Measurements from ENCODE around the gene NR5A1. TPM values are rescaled to one million over a fixed set of nuclear protein-coding genes. Genes with fewer than 3 reads are reported as not detected.

The NR5A1 gene
- total RNA-seq, 4 donors from 2014 or later = not detected

- no peak for TF ChIP-seq CTCF (IDR thresholded peaks at IDR 0.05; ENCODE audit: low read depth)
Observed at GRCh38 chr9:124469011-124469832, 38.0 kb downstream of the NR5A1 start.

GRCh38 chr9:124468061-124468740 is 39.0 kb downstream of the NR5A1 start:
- TF ChIP-seq CTCF (IDR thresholded peaks at IDR 0.05; ENCODE audit: low read depth) = no peak

GRCh38 chr9:124467410-124468060 is 39.7 kb downstream of the NR5A1 start:
- no peak for TF ChIP-seq CTCF (IDR thresholded peaks at IDR 0.05; ENCODE audit: low read depth)

GRCh38 chr9:124465736-124466135 is 41.5 kb downstream of the NR5A1 start:
- no peak for TF ChIP-seq CTCF (IDR thresholded peaks at IDR 0.05; ENCODE audit: low read depth)

- TF ChIP-seq CTCF (IDR thresholded peaks at IDR 0.05; ENCODE audit: low read depth) = no peak
Observed at GRCh38 chr9:124462739-124463138, 44.5 kb downstream of the NR5A1 start.

GRCh38 chr9:124458441-124458840 is 48.8 kb downstream of the NR5A1 start:
- no peak for TF ChIP-seq CTCF (IDR thresholded peaks at IDR 0.05; ENCODE audit: low read depth)

- TF ChIP-seq CTCF (IDR thresholded peaks at IDR 0.05; ENCODE audit: low read depth) = no peak
Observed at GRCh38 chr9:124457887-124458431, 49.2 kb downstream of the NR5A1 start.
